NCI-H2227 (cell line): Measurements from ENCODE around the gene SNAPIN.

Experiments
- DNase-seq: peaks from one replicate; lab custom pipeline; 2025; ENCODE audit not compliant: unreplicated experiment; lab: John Stamatoyannopoulos, UW

The SNAPIN gene

GRCh38 chr1:153699768-153700167 is 41.3 kb downstream of the SNAPIN start:
- DNase-seq: no peak

GRCh38 chr1:153705484-153705883 is 47.0 kb downstream of the SNAPIN start:
- DNase-seq: no peak

GRCh38 chr1:153711026-153711425 is 52.5 kb downstream of the SNAPIN start:
- no peak for DNase-seq
